ENCODE measurements around the gene MAP6. TPM values are rescaled to one million over a fixed set of nuclear protein-coding genes. Genes with fewer than 3 reads are reported as not detected.

MAP6 gene
- total and polyA plus RNA-seq, 2 of the 13 experiments (the other 11 are each of a cell fraction or from before 2014, with no cell fraction given) = 0.04 TPM; not detected in 1

- CTCF ChIA-PET (ENCODE audit: low intra/inter-chr PET ratio, low total read pairs) = no interaction called here
Measured at GRCh38 chr11:75570559-75571139, 98.2 kb downstream of the MAP6 start.

GRCh38 chr11:75568616-75569219 lies 100.1 kb downstream of the MAP6 start:
- H3K9me3 ChIP-seq (ENCODE audit: low read length) = no peaks in the 10 kb centered on the region
- H3K4me2 ChIP-seq (ENCODE audit: low read depth, low read length) = no peak overlapping the region
- BruUV-seq (replicated peaks) = no TSS peak
- FAIRE-seq (no peak), DNase-seq (ENCODE audit: low spot score) (no peak), ATAC-seq (no peak)
- H3K9ac ChIP-seq (ENCODE audit: insufficient read depth, low read depth, low read length) = no peak overlapping the region
- peaks cover 19% of the 10 kb centered on the region for H3K79me2 ChIP-seq (ENCODE audit: insufficient read depth, low read length)
- H4K20me1 ChIP-seq (ENCODE audit: insufficient read depth, low read length) = no peaks in the 10 kb centered on the region
- intact Hi-C loops (cut with micrococcal nuclease; ENCODE audit: unreplicated experiment) = no loop called here
- H3K27me3 ChIP-seq (ENCODE audit: control insufficient read depth in 1 of 2, insufficient read depth in 2 of 2, low read length in 2 of 2) = no peaks in the 10 kb centered on the region
- no peak overlapping the region for H2AFZ ChIP-seq (ENCODE audit: low read length)
- CTCF ChIA-PET (ENCODE audit: low intra/inter-chr PET ratio, low total read pairs) = no interaction called here
- in situ Hi-C loops (cut with HindIII; ENCODE audit: extremely low pct_ligation_motif_present, low pct_unique_long_range_greater_than_20kb) = no loop called here
- TF ChIP-seq, protein P1, sequence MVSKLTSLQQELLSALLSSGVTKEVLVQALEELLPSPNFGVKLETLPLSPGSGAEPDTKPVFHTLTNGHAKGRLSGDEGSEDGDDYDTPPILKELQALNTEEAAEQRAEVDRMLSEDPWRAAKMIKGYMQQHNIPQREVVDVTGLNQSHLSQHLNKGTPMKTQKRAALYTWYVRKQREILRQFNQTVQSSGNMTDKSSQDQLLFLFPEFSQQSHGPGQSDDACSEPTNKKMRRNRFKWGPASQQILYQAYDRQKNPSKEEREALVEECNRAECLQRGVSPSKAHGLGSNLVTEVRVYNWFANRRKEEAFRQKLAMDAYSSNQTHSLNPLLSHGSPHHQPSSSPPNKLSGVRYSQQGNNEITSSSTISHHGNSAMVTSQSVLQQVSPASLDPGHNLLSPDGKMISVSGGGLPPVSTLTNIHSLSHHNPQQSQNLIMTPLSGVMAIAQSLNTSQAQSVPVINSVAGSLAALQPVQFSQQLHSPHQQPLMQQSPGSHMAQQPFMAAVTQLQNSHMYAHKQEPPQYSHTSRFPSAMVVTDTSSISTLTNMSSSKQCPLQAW (CRISPR knock-in tag; IDR thresholded peaks at IDR 0.05) = no peak
- no peak for TF ChIP-seq TEF (CRISPR knock-in tag; IDR thresholded peaks at IDR 0.05)
- TF ChIP-seq AGO1 (IDR thresholded peaks at IDR 0.05; ENCODE audit: low read depth, low read length, poor library complexity, severe bottlenecking) = peak; percentile 96
- no peak for TF ChIP-seq ZMYM4 (CRISPR knock-in tag; IDR thresholded peaks at IDR 0.05)
- no peak for TF ChIP-seq NAIF1 (CRISPR knock-in tag; IDR thresholded peaks at IDR 0.05; ENCODE audit: borderline replicate concordance)
- TF ChIP-seq ARHGAP35 (CRISPR knock-in tag; IDR thresholded peaks at IDR 0.05; ENCODE audit: borderline replicate concordance) = no peak
- peak; percentile 18 for TF ChIP-seq AGO2 (optimal IDR thresholded peaks at IDR 0.05; ENCODE audit: low read depth, low read length)
- peaks cover 19 to 47% of the 10 kb centered on the region in 2 experiments for H3K36me3 ChIP-seq (replicated peaks in 1 of 2; ENCODE audit: control insufficient read depth in 1 of 2, insufficient read depth in 2 of 2, low read length in 2 of 2)
- no peak overlapping the region for H3K4me3 ChIP-seq (replicated peaks in 1 of 3; ENCODE audit: insufficient read depth in 1 of 3, low read depth in 2 of 3, low read length in 3 of 3)
- POLR2A ChIA-PET = no interaction called here
- WGBS (ENCODE audit: low lambda C conversion rate) = 95% methylated on average over 11 of the region's 14 CpGs
- no peak overlapping the region for H3K27ac ChIP-seq (ENCODE audit: extremely low read length, insufficient read depth, low read length)
- peaks cover 27% of the 10 kb centered on the region for H3K4me1 ChIP-seq (ENCODE audit: insufficient read depth, low read length)

More at GRCh38 chr11:75570559-75571139, 98.2 kb downstream of the MAP6 start:
- Histone ChIP-seq H3K79me2 (ENCODE audit: insufficient read depth, low read length) (peaks cover 9% of the 10 kb centered on the region), H2AFZ (ENCODE audit: low read length) (no peak overlapping the region), H4K20me1 (ENCODE audit: insufficient read depth, low read length) (no peaks in the 10 kb centered on the region), H3K27me3 (ENCODE audit: control insufficient read depth in 1 of 2, insufficient read depth in 2 of 2, low read length in 2 of 2) (no peaks in the 10 kb centered on the region), H3K4me3 (replicated peaks in 1 of 3; ENCODE audit: insufficient read depth in 1 of 3, low read depth in 2 of 3, low read length in 3 of 3) (no peak overlapping the region), H3K9ac (ENCODE audit: insufficient read depth, low read depth, low read length) (no peak overlapping the region), H3K9me3 (ENCODE audit: low read length) (no peaks in the 10 kb centered on the region), H3K36me3 (replicated peaks in 1 of 2; ENCODE audit: control insufficient read depth in 1 of 2, insufficient read depth in 2 of 2, low read length in 2 of 2) (peaks cover 19 to 47% of the 10 kb centered on the region in 2 experiments), H3K27ac (ENCODE audit: extremely low read length, insufficient read depth, low read length) (no peak overlapping the region), H3K4me2 (ENCODE audit: low read depth, low read length) (no peak overlapping the region), H3K4me1 (ENCODE audit: insufficient read depth, low read length) (peaks cover 8% of the 10 kb centered on the region)
- 94% methylated on average over 8 of the region's 9 CpGs for WGBS (ENCODE audit: low lambda C conversion rate)
- no peak for TF ChIP-seq ZNF260 (CRISPR knock-in tag; IDR thresholded peaks at IDR 0.05; ENCODE audit: borderline replicate concordance, low read depth)
- TF ChIP-seq NFKB2 (CRISPR knock-in tag; IDR thresholded peaks at IDR 0.05; ENCODE audit: borderline replicate concordance) = no peak
- TF ChIP-seq AGO1 (IDR thresholded peaks at IDR 0.05; ENCODE audit: low read depth, low read length, poor library complexity, severe bottlenecking) = peak; percentile 94
- DNase-seq (ENCODE audit: low spot score) (no peak), FAIRE-seq (no peak), ATAC-seq (no peak)
- in situ Hi-C loops (cut with HindIII; ENCODE audit: extremely low pct_ligation_motif_present, low pct_unique_long_range_greater_than_20kb) (no loop called here), intact Hi-C loops (cut with micrococcal nuclease; ENCODE audit: unreplicated experiment) (no loop called here)
- POLR2A ChIA-PET = interaction anchor here (1.4 to 1.8 kb wide), 2 partner anchors 9 to 14 kb away, joined by 4 read pairs; partner anchors contain the start of gene SERPINH1
- no TSS peak for BruUV-seq (replicated peaks)
